Panc1 (cell line): ENCODE measurements around the gene TREML4. TPM values are rescaled to one million over a fixed set of nuclear protein-coding genes. Genes with fewer than 3 reads are reported as not detected.

ENCODE experiments used
- ATAC-seq: fragments of 200-7000 bp; cut with Tn5 transposase; 2 replicates; pipeline ENCODE4 v1.9.1; 2020; ENCODE audit warnings: mild to moderate bottlenecking, moderate library complexity
- BruUV-seq: library from RNA; stranded (reverse); fragments of 400-500 nt; replicated peaks from 2 replicates; lab custom pipeline; 2021; lab: Mats Ljungman, UMichigan
- CTCF ChIA-PET: fragments of 300-600 bp; sonication (Branson Sonifier 250); formaldehyde crosslinking; loops from one replicate; lab custom pipeline; 2022; ENCODE audit warnings: antibody characterized with exemption; lab: Charles Lee
- POLR2A ChIA-PET: fragments of 300-600 bp; sonication (Branson Sonifier 250); formaldehyde crosslinking; loops from one replicate; lab custom pipeline; 2022; ENCODE audit warnings: antibody characterized with exemption; lab: Charles Lee
- DNase-seq: peaks from one replicate; pipeline ENCODE4 v3.0.0-alpha.2; 2010; ENCODE audit warnings: low read depth, low spot score
- H3K27ac ChIP-seq: 2 replicates; pipeline ENCODE4 v1.5.1; 2011; ENCODE audit warnings: mild to moderate bottlenecking, low read length, inconsistent platforms
- H3K27me3 ChIP-seq: fragments of 200-500 bp; sonication (Bioruptor generic); 2 replicates; pipeline ENCODE4 v1.6.0; 2014; ENCODE audit warnings: low read length, inconsistent platforms; ENCODE audit not compliant: control insufficient read depth, insufficient read depth
- H3K36me3 ChIP-seq: fragments of 200-500 bp; sonication (Bioruptor generic); 2 replicates; pipeline ENCODE4 v1.5.1; 2014; ENCODE audit warnings: inconsistent platforms, mild to moderate bottlenecking, low read length, moderate library complexity; ENCODE audit not compliant: control insufficient read depth, insufficient read depth
- H3K4me1 ChIP-seq: 2 replicates; pipeline ENCODE4 v1.5.1; 2011; ENCODE audit warnings: inconsistent platforms, mild to moderate bottlenecking, low read length, moderate library complexity; ENCODE audit not compliant: control insufficient read depth, insufficient read depth
- H3K4me3 ChIP-seq, 2 experiments: 2 replicates each; pipeline ENCODE4 v1.5.1; 2011 to 2012; ENCODE audit warnings: low read depth in 2 of 2, low read length in 2 of 2, mild to moderate bottlenecking in 2 of 2, inconsistent platforms in 1 of 2, moderate library complexity in 1 of 2
- H3K9me3 ChIP-seq: fragments of 200-500 bp; sonication (Bioruptor generic); 2 replicates; pipeline ENCODE4 v1.5.1; 2014; ENCODE audit warnings: low read depth, mild to moderate bottlenecking, inconsistent platforms, low read length, moderate library complexity; ENCODE audit not compliant: control insufficient read depth, insufficient read depth
- POLR2AphosphoS5 ChIP-seq: IDR thresholded peaks from 2 replicates; pipeline ENCODE4 v1.6.1; 2012; ENCODE audit warnings: mild to moderate bottlenecking, low read depth, low read length, moderate library complexity
- SIN3A ChIP-seq: IDR thresholded peaks from 2 replicates; pipeline ENCODE4 v1.6.1; 2012; ENCODE audit warnings: low read depth, mild to moderate bottlenecking, low read length, moderate library complexity, borderline replicate concordance; ENCODE audit not compliant: insufficient read depth
- TCF7L2 ChIP-seq: IDR thresholded peaks from 2 replicates; pipeline ENCODE4 v1.6.1; 2011; ENCODE audit warnings: mild to moderate bottlenecking, low read depth, low read length, inconsistent platforms
- in situ Hi-C: cut with HindIII; loops from 2 replicates; pipeline ENCODE4 v1.10.0; 2016; ENCODE audit warnings: low sequenced_read_pairs, low pct_unique_long_range_greater_than_20kb
- intact Hi-C: fragments of 100-400 bp; cut with micrococcal nuclease; formaldehyde crosslinking; loops from one replicate; pipeline ENCODE4 v1.10.0; 2022; ENCODE audit not compliant: unreplicated experiment
- total RNA-seq: library from RNA; stranded (reverse); gene quantifications from one replicate; pipeline ENCODE4 v1.2.1, GENCODE V29; 2021; ENCODE audit not compliant: unreplicated experiment
- TF ChIP-seq, protein P1 (sequence below), 2 experiments: IDR thresholded peaks; 2 replicates each; pipeline ENCODE4 v1.6.1; 2011 to 2012; ENCODE audit warnings: low read depth in 2 of 2, control low read depth in 1 of 2, low read length in 1 of 2, mild to moderate bottlenecking in 1 of 2, moderate library complexity in 1 of 2; ENCODE audit not compliant: insufficient read depth in 1 of 2
- TF ChIP-seq, protein P2 (sequence below): fragments of 450-650 bp; IDR thresholded peaks from 2 replicates; pipeline ENCODE4 v1.5.1; 2017; ENCODE audit warnings: mild to moderate bottlenecking

TREML4 gene
- total RNA-seq, 1 experiment from 2014 or later = not detected

- ChIA-PET POLR2A (no interaction called here), CTCF (no interaction called here)
- no peak overlapping the region for H3K27ac ChIP-seq
- peaks cover 4% of the 10 kb centered on the region; the same call in 1 of the 2 replicates for H3K9me3 ChIP-seq
- H3K4me3 ChIP-seq = no peak overlapping the region
- peaks cover 4% of the 10 kb centered on the region; the same call in 1 of the 2 replicates for H3K27me3 ChIP-seq
- H3K36me3 ChIP-seq = no peaks in the 10 kb centered on the region
- no peaks in the 10 kb centered on the region for H3K4me1 ChIP-seq
- ATAC-seq = no peak
- no peak for DNase-seq
- BruUV-seq = no TSS peak
- intact Hi-C loops (no loop called here), in situ Hi-C loops (no loop called here)
- no peak for TF ChIP-seq SIN3A
- no peak for TF ChIP-seq POLR2AphosphoS5
- TF ChIP-seq, protein P1, sequence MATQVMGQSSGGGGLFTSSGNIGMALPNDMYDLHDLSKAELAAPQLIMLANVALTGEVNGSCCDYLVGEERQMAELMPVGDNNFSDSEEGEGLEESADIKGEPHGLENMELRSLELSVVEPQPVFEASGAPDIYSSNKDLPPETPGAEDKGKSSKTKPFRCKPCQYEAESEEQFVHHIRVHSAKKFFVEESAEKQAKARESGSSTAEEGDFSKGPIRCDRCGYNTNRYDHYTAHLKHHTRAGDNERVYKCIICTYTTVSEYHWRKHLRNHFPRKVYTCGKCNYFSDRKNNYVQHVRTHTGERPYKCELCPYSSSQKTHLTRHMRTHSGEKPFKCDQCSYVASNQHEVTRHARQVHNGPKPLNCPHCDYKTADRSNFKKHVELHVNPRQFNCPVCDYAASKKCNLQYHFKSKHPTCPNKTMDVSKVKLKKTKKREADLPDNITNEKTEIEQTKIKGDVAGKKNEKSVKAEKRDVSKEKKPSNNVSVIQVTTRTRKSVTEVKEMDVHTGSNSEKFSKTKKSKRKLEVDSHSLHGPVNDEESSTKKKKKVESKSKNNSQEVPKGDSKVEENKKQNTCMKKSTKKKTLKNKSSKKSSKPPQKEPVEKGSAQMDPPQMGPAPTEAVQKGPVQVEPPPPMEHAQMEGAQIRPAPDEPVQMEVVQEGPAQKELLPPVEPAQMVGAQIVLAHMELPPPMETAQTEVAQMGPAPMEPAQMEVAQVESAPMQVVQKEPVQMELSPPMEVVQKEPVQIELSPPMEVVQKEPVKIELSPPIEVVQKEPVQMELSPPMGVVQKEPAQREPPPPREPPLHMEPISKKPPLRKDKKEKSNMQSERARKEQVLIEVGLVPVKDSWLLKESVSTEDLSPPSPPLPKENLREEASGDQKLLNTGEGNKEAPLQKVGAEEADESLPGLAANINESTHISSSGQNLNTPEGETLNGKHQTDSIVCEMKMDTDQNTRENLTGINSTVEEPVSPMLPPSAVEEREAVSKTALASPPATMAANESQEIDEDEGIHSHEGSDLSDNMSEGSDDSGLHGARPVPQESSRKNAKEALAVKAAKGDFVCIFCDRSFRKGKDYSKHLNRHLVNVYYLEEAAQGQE (IDR thresholded peaks at IDR 0.05; ENCODE audit: insufficient read depth in 1 of 2, low read depth in 2 of 2, low read length in 1 of 2) = no peak
- TF ChIP-seq, protein P2, sequence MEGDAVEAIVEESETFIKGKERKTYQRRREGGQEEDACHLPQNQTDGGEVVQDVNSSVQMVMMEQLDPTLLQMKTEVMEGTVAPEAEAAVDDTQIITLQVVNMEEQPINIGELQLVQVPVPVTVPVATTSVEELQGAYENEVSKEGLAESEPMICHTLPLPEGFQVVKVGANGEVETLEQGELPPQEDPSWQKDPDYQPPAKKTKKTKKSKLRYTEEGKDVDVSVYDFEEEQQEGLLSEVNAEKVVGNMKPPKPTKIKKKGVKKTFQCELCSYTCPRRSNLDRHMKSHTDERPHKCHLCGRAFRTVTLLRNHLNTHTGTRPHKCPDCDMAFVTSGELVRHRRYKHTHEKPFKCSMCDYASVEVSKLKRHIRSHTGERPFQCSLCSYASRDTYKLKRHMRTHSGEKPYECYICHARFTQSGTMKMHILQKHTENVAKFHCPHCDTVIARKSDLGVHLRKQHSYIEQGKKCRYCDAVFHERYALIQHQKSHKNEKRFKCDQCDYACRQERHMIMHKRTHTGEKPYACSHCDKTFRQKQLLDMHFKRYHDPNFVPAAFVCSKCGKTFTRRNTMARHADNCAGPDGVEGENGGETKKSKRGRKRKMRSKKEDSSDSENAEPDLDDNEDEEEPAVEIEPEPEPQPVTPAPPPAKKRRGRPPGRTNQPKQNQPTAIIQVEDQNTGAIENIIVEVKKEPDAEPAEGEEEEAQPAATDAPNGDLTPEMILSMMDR = no peak
- TF ChIP-seq TCF7L2 = no peak
Measured at GRCh38 chr6:41194386-41194785, 33.8 kb upstream of the TREML4 start.

DNA sequence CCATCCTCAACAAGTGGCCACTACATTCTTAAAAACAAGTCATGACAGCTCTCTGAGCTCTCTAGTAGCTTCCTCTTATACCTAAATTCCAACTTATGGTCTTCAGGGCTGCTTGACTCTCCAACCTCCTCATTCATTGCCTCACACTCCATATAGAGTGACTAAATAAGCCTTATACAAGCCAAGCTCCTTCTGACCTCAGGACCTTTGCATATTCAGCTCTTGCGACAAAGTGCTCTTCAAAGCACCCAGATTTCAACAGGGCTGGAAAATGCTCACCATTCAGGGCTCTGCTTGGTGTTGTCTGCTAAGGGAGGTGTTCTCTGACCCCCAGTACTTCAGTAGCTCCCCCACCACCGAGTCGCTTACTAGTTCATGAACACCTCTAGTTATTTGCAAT, 30.9 kb upstream of the TREML4 start:
- Histone ChIP-seq H3K9me3 (no peaks in the 10 kb centered on the region), H3K4me1 (no peaks in the 10 kb centered on the region), H3K4me3 (no peak overlapping the region), H3K27ac (no peak overlapping the region), H3K27me3 (peaks cover 4% of the 10 kb centered on the region; the same call in 1 of the 2 replicates), H3K36me3 (no peaks in the 10 kb centered on the region)
- intact Hi-C loops (no loop called here), in situ Hi-C loops (no loop called here)
- no TSS peak for BruUV-seq
- ChIA-PET POLR2A (no interaction called here), CTCF (no interaction called here)
- no peak for DNase-seq
- ATAC-seq = no peak
- TF ChIP-seq, protein P2 = no peak
- TF ChIP-seq, protein P1 (IDR thresholded peaks at IDR 0.05; ENCODE audit: insufficient read depth in 1 of 2, low read depth in 2 of 2, low read length in 1 of 2) = no peak
- TF ChIP-seq POLR2AphosphoS5 (no peak), SIN3A (no peak)
